NOMO-1 treated with dmso at 0.1 percent for 144 hours (cell line): ENCODE measurements around the gene NHSL2.
"Not testable (repeated sequence)": the region's sequence is repeated elsewhere in the genome, so short reads cannot be mapped to it uniquely, and the experiment has no call there.

Experiments
- DNase-seq: peaks from one replicate; lab custom pipeline; 2025; ENCODE audit not compliant: unreplicated experiment; lab: John Stamatoyannopoulos, UW

Gene NHSL2

DNA sequence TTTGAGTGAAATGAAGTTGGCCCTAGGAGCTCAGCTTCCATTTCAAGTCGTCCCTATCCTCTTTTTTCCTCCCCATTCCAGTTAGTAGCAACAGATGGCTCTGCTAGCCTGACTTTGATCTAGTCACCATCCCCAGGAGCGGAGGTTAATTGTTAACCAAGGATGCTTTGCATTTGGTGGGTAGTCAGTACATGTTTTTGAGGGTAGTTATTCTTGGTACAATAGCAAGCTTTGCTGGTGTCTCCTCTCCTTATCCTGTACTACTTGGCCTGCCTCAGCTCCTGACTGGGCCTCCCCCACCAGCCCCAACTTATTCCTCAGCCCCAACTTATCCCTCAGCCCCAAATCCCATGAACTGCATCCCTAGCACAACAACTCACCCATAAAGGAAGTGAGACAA, 235.9 kb downstream of the NHSL2 start:
- no peak for DNase-seq

DNA sequence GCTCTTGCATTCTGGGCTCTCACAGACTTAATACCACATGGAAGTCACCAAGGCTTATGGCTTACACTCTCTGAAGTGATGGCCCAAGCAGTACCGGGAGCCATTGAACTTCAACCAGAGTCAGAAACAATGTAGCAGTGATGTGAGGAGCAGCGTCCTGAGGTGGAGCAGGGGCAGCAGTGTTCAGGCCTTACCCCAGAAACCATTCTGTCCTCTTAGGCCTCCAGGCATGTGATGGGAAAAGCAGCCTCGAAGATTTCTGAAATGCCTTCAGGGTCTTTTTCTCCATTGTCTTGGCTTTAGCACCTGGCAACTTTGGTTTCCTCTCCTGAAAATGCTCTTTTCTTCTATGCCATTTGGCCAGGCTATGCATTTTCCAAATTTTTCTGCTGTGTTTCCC, 248.1 kb downstream of the NHSL2 start:
- no peak for DNase-seq

DNA sequence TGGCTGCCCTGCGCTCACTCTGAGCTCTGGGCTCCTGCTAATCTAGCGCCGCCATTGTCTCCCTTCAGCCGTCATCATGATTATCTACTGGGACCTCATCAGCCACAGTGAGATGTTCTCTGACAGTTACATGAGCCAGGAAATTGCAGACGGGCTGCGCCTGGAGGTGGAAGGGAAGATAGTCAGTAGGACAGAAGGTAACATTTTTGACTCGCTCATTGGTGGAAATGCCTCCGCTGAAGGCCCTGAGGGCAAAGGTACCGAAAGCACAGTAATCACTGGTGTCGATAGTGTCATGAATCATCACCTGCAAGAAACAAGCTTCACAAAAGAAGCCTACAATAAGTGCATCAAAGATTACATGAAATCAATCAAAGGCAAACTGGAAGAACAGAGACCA, 249.1 kb downstream of the NHSL2 start:
- no peak for DNase-seq

DNA sequence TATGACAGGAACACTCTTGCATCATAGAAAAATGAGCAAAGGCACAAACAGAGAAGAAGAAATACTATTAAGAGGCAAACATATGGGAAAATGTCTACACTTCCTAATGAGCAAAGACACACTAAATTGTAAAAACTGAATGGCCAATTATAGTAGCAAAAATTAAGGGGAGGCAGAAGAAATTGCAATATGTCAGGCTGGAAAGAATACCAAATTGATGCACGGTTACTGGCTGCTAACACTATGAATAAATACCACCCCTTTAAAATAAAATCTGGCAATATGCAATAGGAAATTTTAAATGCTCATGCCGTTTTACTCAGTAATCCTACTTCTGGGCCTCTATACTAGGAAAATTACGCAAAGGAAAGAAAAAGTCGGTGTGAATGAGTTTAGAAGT, 254.9 kb downstream of the NHSL2 start:
- DNase-seq = no peak

DNA sequence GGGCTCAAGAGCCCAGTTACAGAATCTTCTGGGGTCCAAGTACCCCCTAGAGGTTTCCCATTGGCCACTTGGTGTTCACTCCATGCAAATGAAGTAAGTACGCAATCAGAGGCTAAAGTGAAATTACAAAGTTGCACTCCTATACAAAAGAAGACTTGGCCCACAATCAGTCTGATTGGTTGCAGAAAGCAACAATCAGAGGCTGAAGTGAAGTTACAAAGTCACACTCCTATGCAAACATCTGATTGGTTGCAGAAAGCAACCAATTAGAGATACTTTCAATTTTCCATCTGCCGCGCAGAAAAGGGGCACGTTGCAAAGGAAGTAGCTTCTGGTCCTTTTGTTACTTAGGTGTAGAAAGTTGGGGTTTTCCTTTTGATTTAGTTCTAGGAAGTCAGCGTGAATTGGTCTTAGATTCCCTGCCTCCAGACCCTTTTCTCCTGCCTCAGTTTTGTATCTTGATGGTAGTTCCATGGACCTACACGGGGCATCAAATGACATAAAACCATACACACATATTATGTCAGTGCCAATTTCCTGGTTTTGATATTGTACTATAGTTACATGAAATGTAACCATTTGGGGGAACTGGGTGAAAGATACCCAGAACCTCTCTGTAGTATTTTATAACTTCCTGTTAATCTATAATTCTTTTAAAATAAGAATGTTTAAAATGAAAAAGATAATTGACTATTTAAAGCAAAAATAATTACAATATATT, 258.5 kb downstream of the NHSL2 start:
- no peak for DNase-seq

DNA sequence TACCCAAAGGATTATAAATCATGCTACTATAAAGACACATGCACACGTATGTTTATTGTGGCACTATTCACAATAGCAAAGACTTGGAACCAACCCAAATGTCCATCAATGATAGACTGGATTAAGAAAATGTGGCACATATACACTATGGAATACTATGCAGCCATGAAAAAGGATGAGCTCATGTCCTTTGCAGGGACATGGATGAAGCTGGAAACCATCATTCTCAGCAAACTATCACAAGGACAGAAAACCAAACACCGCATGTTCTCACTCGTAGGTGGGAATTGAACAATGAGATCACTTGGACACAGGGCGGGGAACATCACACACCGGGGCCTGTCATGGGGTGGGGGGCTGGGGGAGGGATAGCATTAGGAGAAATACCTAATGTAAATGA, 265.6 kb downstream of the NHSL2 start:
- not testable (repeated sequence) for DNase-seq

DNA sequence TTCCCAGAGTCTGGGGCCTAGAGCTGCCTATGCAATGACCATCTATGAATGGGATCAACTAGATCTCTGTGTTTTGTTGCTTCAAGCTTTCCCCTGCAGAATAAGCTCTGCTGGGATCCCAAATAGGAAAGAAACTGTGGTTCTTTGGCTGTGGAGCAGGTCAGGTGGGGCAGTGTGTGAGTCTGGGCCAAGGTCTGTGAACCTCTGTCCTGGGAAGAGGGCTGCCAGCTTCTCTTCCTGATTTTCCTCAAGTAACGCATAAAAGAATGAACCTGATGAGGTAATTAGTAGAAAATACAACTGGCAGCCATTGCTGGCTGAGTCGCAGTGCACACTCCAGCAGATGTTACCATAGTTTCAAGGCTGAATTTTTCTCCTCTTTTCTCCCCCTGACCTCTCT, 266.3 kb downstream of the NHSL2 start:
- no peak for DNase-seq

DNA sequence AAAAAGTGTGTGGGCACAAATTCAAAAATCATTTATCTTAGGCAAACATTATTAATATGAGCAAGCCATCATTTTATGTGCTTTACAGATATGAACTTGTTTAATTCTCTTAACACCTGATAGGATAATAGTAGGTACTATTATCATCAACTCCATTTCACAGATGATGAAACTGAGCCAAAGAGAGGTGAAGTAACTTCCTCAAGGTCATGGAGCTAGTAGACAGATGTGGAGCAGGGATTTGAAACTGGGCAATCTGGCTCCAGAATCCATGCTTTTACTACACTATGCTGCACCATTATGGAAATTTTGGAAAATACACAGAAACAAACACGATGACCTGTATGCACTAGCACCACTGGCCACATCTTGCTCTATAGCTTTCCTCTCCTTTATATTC, 269.9 kb downstream of the NHSL2 start:
- DNase-seq = no peak

DNA sequence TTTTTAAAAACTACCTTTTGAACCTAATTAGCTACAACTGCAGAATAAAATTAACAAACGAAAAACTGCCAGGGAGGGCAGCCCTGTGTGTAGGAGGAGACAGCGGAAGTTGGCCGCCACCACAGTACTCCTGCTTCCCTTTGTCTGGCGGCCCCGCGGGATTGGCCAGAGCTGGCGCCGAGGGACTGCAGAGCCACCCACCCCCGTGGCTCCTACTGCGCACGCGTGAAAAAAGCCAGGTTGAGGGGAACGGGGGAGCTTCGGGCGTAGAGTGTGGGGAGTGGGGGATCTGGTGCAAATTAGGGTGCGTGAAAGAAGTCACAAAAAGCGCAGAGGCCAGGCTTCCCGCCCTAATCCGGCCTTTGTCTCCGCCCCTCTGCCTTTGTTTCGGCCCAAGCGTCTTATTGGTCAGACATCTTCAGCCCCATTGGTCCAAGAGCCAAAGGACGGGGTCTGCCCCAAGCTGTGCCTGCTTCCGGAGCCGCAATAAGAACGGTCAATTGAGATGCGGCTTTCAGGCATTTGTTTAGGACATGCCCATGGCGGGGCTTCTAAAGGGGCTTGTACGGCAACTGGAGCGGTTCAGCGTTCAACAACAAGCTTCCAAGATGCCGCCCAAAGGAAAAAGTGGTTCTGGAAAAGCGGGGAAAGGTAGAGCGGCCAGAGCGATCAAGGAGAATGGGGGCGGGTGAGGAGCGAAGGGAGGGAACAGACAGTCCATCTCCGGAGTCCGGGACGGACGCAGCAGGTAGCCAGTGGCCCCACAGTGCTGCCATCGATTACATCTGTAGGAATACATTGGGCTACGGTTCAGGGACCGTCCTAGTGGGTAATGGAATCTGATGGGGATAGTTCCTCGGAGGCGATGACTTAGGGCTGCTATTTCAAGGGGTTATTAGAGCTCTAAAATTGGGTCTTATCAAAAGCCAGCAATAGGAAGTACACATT, 270.8 kb downstream of the NHSL2 start, which contains the start of gene PIN4:
Gene PIN4 (plus strand): TSS at position 580 of the 948 bp plus-strand sequence. CDS start 29 bp downstream, at position 609.
- peak; percentile 90 for DNase-seq

DNA sequence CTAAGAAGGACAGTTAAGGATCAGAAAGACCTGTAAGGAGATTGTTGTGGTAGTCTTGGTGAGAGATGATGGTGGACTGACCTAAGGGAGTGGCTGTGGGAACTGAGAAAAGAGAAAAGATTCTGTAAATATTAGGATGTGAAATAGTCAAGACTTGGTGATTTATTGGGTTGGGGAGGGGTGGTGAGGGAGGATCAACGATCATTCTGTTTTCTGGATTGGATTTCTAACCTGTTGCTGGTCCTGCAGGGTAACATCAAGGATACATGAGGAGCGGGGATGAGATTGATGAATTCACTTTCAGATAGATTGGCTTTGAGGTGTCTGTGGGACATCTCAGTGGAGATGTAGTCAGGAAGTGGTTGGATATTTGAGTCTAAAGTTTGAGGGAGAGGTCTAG, 272.3 kb downstream of the NHSL2 start:
- no peak for DNase-seq

DNA sequence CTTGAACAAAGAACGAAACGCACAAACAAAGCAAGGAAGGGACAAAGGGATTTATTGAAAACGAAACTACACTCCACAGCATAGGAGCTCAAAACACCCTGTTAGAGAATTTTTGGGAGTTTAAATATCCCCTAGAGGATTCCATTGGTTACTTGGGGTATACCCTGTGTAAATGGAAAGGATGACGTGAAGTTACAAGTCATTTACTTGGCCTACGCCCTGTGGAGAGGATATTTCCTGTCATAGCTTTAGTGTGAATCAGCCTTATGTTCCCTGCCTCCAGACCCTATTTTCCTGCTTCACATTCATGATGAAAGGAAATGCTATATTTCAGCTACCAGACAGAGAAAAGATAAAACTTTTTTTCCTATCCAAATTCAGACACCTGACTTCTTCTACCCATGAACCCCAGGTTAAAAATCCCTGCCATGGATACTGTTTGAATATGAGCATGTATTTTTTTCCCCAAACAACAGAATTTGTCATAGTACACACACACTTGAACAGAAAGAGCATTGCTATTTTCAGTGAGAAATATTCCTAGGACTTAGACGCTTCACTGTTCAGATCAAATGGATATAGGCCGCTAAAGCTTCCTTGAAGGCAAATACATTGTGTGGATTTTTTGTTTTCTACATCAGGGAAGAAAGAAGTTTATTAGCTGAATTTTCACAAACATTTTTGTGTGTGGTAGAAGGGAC, 291.3 kb downstream of the NHSL2 start:
- DNase-seq = no peak
